A673 (cell line): ENCODE measurements around the gene FBXO34. TPM values are rescaled to one million over a fixed set of nuclear protein-coding genes. Genes with fewer than 3 reads are reported as not detected.
"Not testable (repeated sequence)": the region's sequence is repeated elsewhere in the genome, so short reads cannot be mapped to it uniquely, and the experiment has no call there.

Experiments used
- BruUV-seq: library from RNA; stranded (reverse); fragments of 400-500 nt; replicated peaks from 2 replicates; lab custom pipeline; 2021; lab: Mats Ljungman, UMichigan
- CTCF ChIA-PET: fragments of 300-600 bp; sonication (Branson Sonifier 250); formaldehyde crosslinking; loops from one replicate; lab custom pipeline; 2022; ENCODE audit warnings: antibody characterized with exemption; lab: Charles Lee
- POLR2A ChIA-PET: fragments of 300-600 bp; sonication (Branson Sonifier 250); formaldehyde crosslinking; loops from one replicate; lab custom pipeline; 2022; ENCODE audit warnings: antibody characterized with exemption; ENCODE audit not compliant: low non-redundant PET; lab: Charles Lee
- DNase-seq: peaks from one replicate; pipeline ENCODE4 v3.0.0-alpha.2; 2015; ENCODE audit warnings: low spot score
- H3K27ac ChIP-seq: fragments of 200-600 bp; sonication (generic); 2 replicates; pipeline ENCODE4 v1.5.1; 2016; ENCODE audit warnings: mixed run types, low read depth, mild to moderate bottlenecking, mixed read lengths, antibody characterized with exemption, low read length; ENCODE audit not compliant: poor library complexity, severe bottlenecking
- H3K27me3 ChIP-seq: fragments of 200-600 bp; sonication (generic); replicated peaks from 2 replicates; pipeline ENCODE4 v1.6.1; 2017; ENCODE audit warnings: mixed run types, low read depth, mild to moderate bottlenecking, mixed read lengths, antibody characterized with exemption, low read length; ENCODE audit not compliant: insufficient read depth, poor library complexity
- H3K36me3 ChIP-seq: fragments of 200-600 bp; sonication (generic); 2 replicates; pipeline ENCODE4 v1.6.1; 2016; ENCODE audit warnings: mixed run types, mild to moderate bottlenecking, mixed read lengths, antibody characterized with exemption, low read length; ENCODE audit not compliant: insufficient read depth, poor library complexity, severe bottlenecking
- H3K4me1 ChIP-seq: fragments of 200-600 bp; sonication (generic); 2 replicates; pipeline ENCODE4 v1.6.1; 2017; ENCODE audit warnings: mixed run types, mild to moderate bottlenecking, mixed read lengths, antibody characterized with exemption, low read length; ENCODE audit not compliant: insufficient read depth, poor library complexity, severe bottlenecking
- H3K4me3 ChIP-seq: fragments of 200-600 bp; sonication (generic); 2 replicates; pipeline ENCODE4 v1.5.1; 2016; ENCODE audit warnings: low read depth, mixed run types, mild to moderate bottlenecking, mixed read lengths, low read length; ENCODE audit not compliant: poor library complexity, severe bottlenecking
- H3K9me3 ChIP-seq: fragments of 200-600 bp; sonication (generic); 2 replicates; pipeline ENCODE4 v1.6.1; 2016; ENCODE audit warnings: mixed run types, low read depth, mild to moderate bottlenecking, mixed read lengths, antibody characterized with exemption, low read length; ENCODE audit not compliant: poor library complexity, severe bottlenecking
- CTCF ChIP-seq: fragments of 300-800, 200-600 bp; sonication (generic); conservative IDR thresholded peaks from 2 replicates; pipeline ENCODE4 v1.5.1; 2017; ENCODE audit warnings: low read depth, mild to moderate bottlenecking, antibody characterized with exemption, low read length, moderate library complexity, mixed read lengths
- EZH2 ChIP-seq: fragments of 200-600 bp; sonication (generic); IDR thresholded peaks from 2 replicates; pipeline ENCODE4 v1.6.1; 2017; ENCODE audit warnings: borderline replicate concordance, low read depth, mild to moderate bottlenecking, mixed read lengths, antibody characterized with exemption, low read length; ENCODE audit not compliant: poor library complexity, severe bottlenecking
- intact Hi-C: fragments of 100-400 bp; cut with micrococcal nuclease; formaldehyde crosslinking; loops from one replicate; pipeline ENCODE4 v1.10.0; 2022; ENCODE audit not compliant: unreplicated experiment
- total RNA-seq: library from RNA; stranded (reverse); gene quantifications from 2 replicates; pipeline ENCODE4 v1.2.3, GENCODE V29; 2021

FBXO34 gene
- total RNA-seq, 1 experiment from 2014 or later = 20.9 TPM

- Histone ChIP-seq H3K27me3 (no peaks in the 10 kb centered on the region), H3K27ac (no peak overlapping the region), H3K9me3 (no peaks in the 10 kb centered on the region), H3K36me3 (no peaks in the 10 kb centered on the region), H3K4me1 (peaks cover 19% of the 10 kb centered on the region), H3K4me3 (no peak overlapping the region)
- ChIA-PET CTCF (no interaction called here), POLR2A (no interaction called here)
- TF ChIP-seq CTCF (no peak), EZH2 (no peak)
- DNase-seq = peak; percentile 60
- BruUV-seq = no TSS peak
- intact Hi-C loops = no loop called here
Observed at GRCh38 chr14:55341781-55342180, 70.6 kb downstream of the FBXO34 start.

- H3K4me3 ChIP-seq, H3K9me3 ChIP-seq, H3K27ac ChIP-seq, POLR2A ChIA-PET, BruUV-seq, intact Hi-C loops, CTCF ChIA-PET, DNase-seq, H3K36me3 ChIP-seq, H3K27me3 ChIP-seq: not testable (repeated sequence)
- H3K4me1 ChIP-seq = peaks cover 27% of the 10 kb centered on the region
Observed at GRCh38 chr14:55344582-55345163, 73.5 kb downstream of the FBXO34 start.

GRCh38 chr14:55347040-55347439 lies 75.8 kb downstream of the FBXO34 start:
- TF ChIP-seq CTCF (no peak), EZH2 (no peak)
- ChIA-PET CTCF (no interaction called here), POLR2A (interaction anchor here (0.6 kb wide), 1 partner anchor 34 kb away, joined by 3 read pairs; no protein-coding TSS in a partner anchor)
- Histone ChIP-seq H3K36me3 (no peaks in the 10 kb centered on the region), H3K27me3 (no peaks in the 10 kb centered on the region), H3K27ac (no peak overlapping the region), H3K4me3 (no peak overlapping the region), H3K9me3 (no peaks in the 10 kb centered on the region), H3K4me1 (peaks cover 16% of the 10 kb centered on the region)
- intact Hi-C loops = no loop called here
- DNase-seq = no peak
- no TSS peak for BruUV-seq

DNA sequence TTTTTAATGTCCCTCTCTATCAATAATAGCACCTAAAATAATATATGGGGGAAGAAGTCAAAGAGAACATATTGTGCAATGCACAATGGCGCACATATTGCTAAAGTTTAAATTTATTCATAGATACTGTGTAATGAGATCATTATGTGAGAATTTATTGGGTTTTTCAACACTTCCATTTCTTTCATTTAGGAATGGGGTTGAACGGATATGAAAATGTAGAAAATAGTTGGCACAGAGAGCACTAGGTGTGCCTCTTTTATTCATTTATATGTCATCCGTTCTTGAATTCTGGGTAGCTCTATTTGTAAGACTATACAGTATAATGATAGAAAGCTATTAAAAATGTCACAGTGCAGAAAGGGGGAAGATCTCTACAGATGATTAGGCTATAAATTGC lies 76.5 kb downstream of the FBXO34 start:
- BruUV-seq = no TSS peak
- POLR2A ChIA-PET = no interaction called here
- H3K4me1 ChIP-seq = peaks cover 11% of the 10 kb centered on the region
- TF ChIP-seq EZH2 (no peak), CTCF (no peak)
- H3K4me3 ChIP-seq = no peak overlapping the region
- intact Hi-C loops = no loop called here
- H3K27me3 ChIP-seq = no peaks in the 10 kb centered on the region
- no peak overlapping the region for H3K27ac ChIP-seq
- DNase-seq = no peak
- no peaks in the 10 kb centered on the region for H3K36me3 ChIP-seq
- CTCF ChIA-PET = no interaction called here
- H3K9me3 ChIP-seq = no peaks in the 10 kb centered on the region
